ENCODE measurements around the gene MED15.

The MED15 gene

DNA sequence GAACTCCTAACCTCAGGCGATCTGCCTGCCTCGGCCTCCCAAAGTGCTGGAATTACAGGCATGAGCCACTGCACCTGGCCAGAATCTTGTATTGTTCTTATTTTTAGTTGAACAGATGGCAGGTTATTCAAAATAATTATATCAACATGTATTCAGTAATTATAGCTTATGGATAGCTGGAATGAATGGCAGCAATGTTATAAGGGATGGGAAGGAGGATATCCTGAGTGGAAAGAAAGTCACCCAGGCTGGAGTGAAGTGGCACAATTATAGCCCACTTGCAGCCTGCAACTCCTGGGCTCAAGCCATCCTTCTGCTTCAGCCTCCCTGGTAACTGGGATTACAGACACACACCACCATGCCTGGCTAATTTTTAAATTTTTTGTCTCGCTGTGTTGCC, 88.1 kb downstream of the MED15 start:
- no peak for TF ChIP-seq CTCF (IDR thresholded peaks at IDR 0.05)
- H3K79me2 ChIP-seq = no peaks in the 10 kb centered on the region
- no peaks in the 10 kb centered on the region for H3K27me3 ChIP-seq (ENCODE audit: control insufficient read depth, insufficient read depth, low read length)
- no peak overlapping the region for H3K4me3 ChIP-seq (ENCODE audit: low read depth, low read length)
- H3K36me3 ChIP-seq (ENCODE audit: control insufficient read depth, insufficient read depth, low read length) = no peaks in the 10 kb centered on the region
- H3K9me3 ChIP-seq (ENCODE audit: control insufficient read depth, low read length) = no peaks in the 10 kb centered on the region
- no peak overlapping the region for H3K27ac ChIP-seq
- no peak overlapping the region for H2AFZ ChIP-seq
- H3K9ac ChIP-seq = no peak overlapping the region
- H3K4me2 ChIP-seq (ENCODE audit: low read length) = no peak overlapping the region
- no peaks in the 10 kb centered on the region for H3K4me1 ChIP-seq

DNA sequence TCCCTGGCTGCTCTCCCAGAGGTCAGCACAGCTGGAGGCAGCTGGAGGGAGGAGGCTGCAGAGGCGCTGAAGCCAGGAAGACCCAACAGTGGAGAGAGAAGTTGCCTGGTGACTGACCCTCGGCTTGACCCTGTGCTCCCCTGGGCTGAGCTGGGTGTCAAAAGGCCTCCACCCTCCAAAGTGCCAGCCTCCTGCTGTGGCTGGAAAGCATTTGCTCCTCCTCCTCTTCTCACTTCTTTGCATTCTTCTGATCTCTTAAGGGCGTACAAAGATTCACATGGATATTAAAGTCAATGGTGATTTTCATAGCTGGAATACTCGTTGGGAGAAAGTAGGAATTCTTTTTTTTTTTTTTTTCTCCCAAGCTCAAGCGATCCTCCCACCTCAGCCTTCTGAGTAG, 91.7 kb downstream of the MED15 start:
- H3K79me2 ChIP-seq = no peaks in the 10 kb centered on the region
- no peaks in the 10 kb centered on the region for H3K27me3 ChIP-seq (ENCODE audit: control insufficient read depth, insufficient read depth, low read length)
- no peak overlapping the region for H3K4me3 ChIP-seq (ENCODE audit: low read depth, low read length)
- no peaks in the 10 kb centered on the region for H3K9me3 ChIP-seq (ENCODE audit: control insufficient read depth, low read length)
- H3K4me1 ChIP-seq = no peaks in the 10 kb centered on the region
- no peak overlapping the region for H2AFZ ChIP-seq
- H3K4me2 ChIP-seq (ENCODE audit: low read length) = no peak overlapping the region
- no peak overlapping the region for H3K9ac ChIP-seq
- TF ChIP-seq CTCF (IDR thresholded peaks at IDR 0.05) = no peak
- H3K27ac ChIP-seq = no peak overlapping the region
- no peaks in the 10 kb centered on the region for H3K36me3 ChIP-seq (ENCODE audit: control insufficient read depth, insufficient read depth, low read length)

DNA sequence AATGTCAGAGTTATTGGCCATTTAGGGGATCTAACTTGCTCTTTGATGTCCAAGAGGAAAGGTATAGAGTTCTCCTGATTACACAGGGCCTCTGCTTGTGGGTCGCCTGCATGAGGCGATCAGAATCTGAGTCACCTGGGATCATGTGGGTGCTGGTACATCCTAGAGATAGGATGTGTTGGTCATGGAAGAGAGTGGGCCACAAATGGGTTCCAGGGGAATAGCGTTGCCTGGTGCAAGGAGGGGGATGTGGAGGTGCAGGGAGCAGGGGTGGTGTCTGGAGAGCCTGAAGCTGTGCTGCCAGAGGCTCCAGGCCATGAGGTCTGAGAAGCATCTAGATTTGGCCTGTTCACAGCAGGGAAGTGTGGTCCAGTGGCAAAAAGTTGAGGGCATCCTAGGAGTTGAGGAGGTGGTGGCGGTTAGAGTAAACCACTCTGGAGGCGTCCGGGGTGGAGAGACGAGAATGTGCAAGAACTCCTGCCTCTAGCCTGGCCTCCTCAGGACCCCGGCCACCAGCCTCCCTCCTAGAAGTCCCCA, 92.8 kb downstream of the MED15 start:
- TF ChIP-seq CTCF (IDR thresholded peaks at IDR 0.05) = no peak
- no peaks in the 10 kb centered on the region for H3K27me3 ChIP-seq (ENCODE audit: control insufficient read depth, insufficient read depth, low read length)
- no peak overlapping the region for H3K4me3 ChIP-seq (ENCODE audit: low read depth, low read length)
- H2AFZ ChIP-seq = no peak overlapping the region
- no peaks in the 10 kb centered on the region for H3K79me2 ChIP-seq
- H3K4me2 ChIP-seq (ENCODE audit: low read length) = no peak overlapping the region
- H3K4me1 ChIP-seq = no peaks in the 10 kb centered on the region
- H3K27ac ChIP-seq = no peak overlapping the region
- H3K9ac ChIP-seq = no peak overlapping the region
- no peaks in the 10 kb centered on the region for H3K9me3 ChIP-seq (ENCODE audit: control insufficient read depth, low read length)
- H3K36me3 ChIP-seq (ENCODE audit: control insufficient read depth, insufficient read depth, low read length) = no peaks in the 10 kb centered on the region

- Histone ChIP-seq H3K79me2 (no peaks in the 10 kb centered on the region), H3K27ac (no peak overlapping the region), H3K4me3 (ENCODE audit: low read depth, low read length) (no peak overlapping the region), H3K9me3 (ENCODE audit: control insufficient read depth, low read length) (no peaks in the 10 kb centered on the region), H3K4me2 (ENCODE audit: low read length) (no peak overlapping the region), H3K36me3 (ENCODE audit: control insufficient read depth, insufficient read depth, low read length) (no peaks in the 10 kb centered on the region), H3K27me3 (ENCODE audit: control insufficient read depth, insufficient read depth, low read length) (no peaks in the 10 kb centered on the region), H3K4me1 (no peaks in the 10 kb centered on the region), H2AFZ (no peak overlapping the region), H3K9ac (no peak overlapping the region)
- TF ChIP-seq CTCF (IDR thresholded peaks at IDR 0.05) = no peak
Measured at GRCh38 chr22:20601308-20601707, 93.9 kb downstream of the MED15 start.

GRCh38 chr22:20602609-20603164, 95.3 kb downstream of the MED15 start:
- Histone ChIP-seq H3K36me3 (ENCODE audit: control insufficient read depth, insufficient read depth, low read length) (no peaks in the 10 kb centered on the region), H3K4me2 (ENCODE audit: low read length) (no peak overlapping the region), H3K27ac (no peak overlapping the region), H3K27me3 (ENCODE audit: control insufficient read depth, insufficient read depth, low read length) (no peaks in the 10 kb centered on the region), H3K79me2 (no peaks in the 10 kb centered on the region), H3K9me3 (ENCODE audit: control insufficient read depth, low read length) (no peaks in the 10 kb centered on the region), H3K9ac (no peak overlapping the region), H2AFZ (no peak overlapping the region), H3K4me1 (no peaks in the 10 kb centered on the region), H3K4me3 (ENCODE audit: low read depth, low read length) (no peak overlapping the region)
- TF ChIP-seq CTCF (IDR thresholded peaks at IDR 0.05) = no peak
